DND-41 (cell line): ENCODE measurements around the gene GORAB.

ENCODE experiments used
- EZH2 ChIP-seq: IDR thresholded peaks from 3 replicates; pipeline ENCODE4 v1.6.1; 2012; ENCODE audit warnings: borderline replicate concordance, low read depth, mild to moderate bottlenecking, moderate library complexity, low read length, inconsistent platforms; ENCODE audit not compliant: severe bottlenecking
- TF ChIP-seq, protein P1 (sequence below): IDR thresholded peaks from 2 replicates; pipeline ENCODE4 v1.5.1; 2012; ENCODE audit warnings: borderline replicate concordance, low read length, moderate library complexity, mild to moderate bottlenecking; ENCODE audit not compliant: poor library complexity, severe bottlenecking; ENCODE audit errors: extremely low read depth

DNA sequence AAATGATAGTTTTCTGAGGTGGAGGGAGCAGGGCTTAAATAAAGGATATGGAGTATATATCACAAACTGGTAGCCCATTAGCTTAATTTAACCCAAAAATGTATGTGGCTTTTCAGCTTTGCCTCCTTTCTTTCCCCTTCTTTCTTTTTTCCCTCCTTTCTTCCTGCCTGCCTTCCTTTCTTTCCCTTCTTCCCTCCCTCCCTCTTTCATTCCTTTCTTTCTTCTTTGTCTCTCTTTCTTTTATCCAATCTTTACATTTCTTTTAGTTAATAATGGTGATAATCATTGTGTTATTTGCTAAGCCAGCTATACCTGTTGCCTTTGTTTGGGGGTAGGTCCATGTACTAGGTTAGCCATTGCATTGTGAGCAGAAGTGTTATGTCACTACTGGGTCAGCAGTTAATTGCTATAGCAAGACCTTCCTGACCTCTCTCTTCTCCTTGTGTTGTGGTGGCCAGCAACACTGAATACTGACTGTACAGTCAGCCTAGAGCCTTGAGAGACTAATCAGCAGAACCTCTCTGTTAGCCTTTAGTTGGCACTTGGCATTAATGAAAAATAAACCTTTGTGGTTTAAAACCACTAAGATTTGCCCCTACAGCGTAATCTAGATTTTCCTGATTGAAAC is 5.1 kb downstream of the GORAB start:
- TF ChIP-seq, protein P1, sequence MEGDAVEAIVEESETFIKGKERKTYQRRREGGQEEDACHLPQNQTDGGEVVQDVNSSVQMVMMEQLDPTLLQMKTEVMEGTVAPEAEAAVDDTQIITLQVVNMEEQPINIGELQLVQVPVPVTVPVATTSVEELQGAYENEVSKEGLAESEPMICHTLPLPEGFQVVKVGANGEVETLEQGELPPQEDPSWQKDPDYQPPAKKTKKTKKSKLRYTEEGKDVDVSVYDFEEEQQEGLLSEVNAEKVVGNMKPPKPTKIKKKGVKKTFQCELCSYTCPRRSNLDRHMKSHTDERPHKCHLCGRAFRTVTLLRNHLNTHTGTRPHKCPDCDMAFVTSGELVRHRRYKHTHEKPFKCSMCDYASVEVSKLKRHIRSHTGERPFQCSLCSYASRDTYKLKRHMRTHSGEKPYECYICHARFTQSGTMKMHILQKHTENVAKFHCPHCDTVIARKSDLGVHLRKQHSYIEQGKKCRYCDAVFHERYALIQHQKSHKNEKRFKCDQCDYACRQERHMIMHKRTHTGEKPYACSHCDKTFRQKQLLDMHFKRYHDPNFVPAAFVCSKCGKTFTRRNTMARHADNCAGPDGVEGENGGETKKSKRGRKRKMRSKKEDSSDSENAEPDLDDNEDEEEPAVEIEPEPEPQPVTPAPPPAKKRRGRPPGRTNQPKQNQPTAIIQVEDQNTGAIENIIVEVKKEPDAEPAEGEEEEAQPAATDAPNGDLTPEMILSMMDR = no peak
- no peak for TF ChIP-seq EZH2
